ENCODE data around the gene IL18. TPM values are rescaled to one million over a fixed set of nuclear protein-coding genes. Genes with fewer than 3 reads are reported as not detected.
"Not testable (repeated sequence)": the region's sequence is repeated elsewhere in the genome, so short reads cannot be mapped to it uniquely, and the experiment has no call there.

IL18 gene
- total RNA-seq, 4 donors from 2014 or later, result 5.8 to 7.9 (median 6.8) TPM

GRCh38 chr11:112096194-112096593 is 67.7 kb downstream of the IL18 start:
- H3K9me3 ChIP-seq, result no peaks in the 10 kb centered on the region
- H3K4me1 ChIP-seq, result peaks cover 0 to 7% (median 0%) of the 10 kb centered on the region in 4 donors
- TF ChIP-seq CTCF (IDR thresholded peaks at IDR 0.05) (no peak), POLR2A (IDR thresholded peaks at IDR 0.05; ENCODE audit: low read depth) (no peak), POLR2AphosphoS5 (IDR thresholded peaks at IDR 0.05) (no peak), EP300 (IDR thresholded peaks at IDR 0.05) (no peak)
- H3K27ac ChIP-seq (replicated peaks in 1 of 4), result no peak overlapping the region
- intact Hi-C loops (cut with DNase I), result no loop called here
- H3K4me3 ChIP-seq, result no peak overlapping the region
- no peak for DNase-seq (ENCODE audit: extremely low spot score)
- H3K36me3 ChIP-seq, result peaks cover 51 to 82% (median 62%) of the 10 kb centered on the region in 4 donors
- H3K27me3 ChIP-seq, result no peaks in the 10 kb centered on the region

- H3K4me1 ChIP-seq; H3K27me3 ChIP-seq; H3K4me3 ChIP-seq; DNase-seq (ENCODE audit: extremely low spot score); intact Hi-C loops (cut with DNase I); H3K27ac ChIP-seq (replicated peaks in 1 of 4); H3K9me3 ChIP-seq: not testable (repeated sequence)
- 94% methylated on average over 2 of the region's 2 CpGs for WGBS
- H3K36me3 ChIP-seq, result peaks cover 57 to 91% (median 71%) of the 10 kb centered on the region in 4 donors
Observed at GRCh38 chr11:112095302-112095701, 68.6 kb downstream of the IL18 start.

Small RNA genes lying within 50 kb of the gene (small RNA-seq; reads per million reads assigned to genes)
- gene MRPS36P4, result 0 reads per million in 3 donors

Other genes with a start within 250 kb of the IL18 start
- 1 to 10 TPM; 1.8 to 6.9 (median 2.9) TPM for gene C11orf52, start 245.2 kb downstream of the IL18 start, total RNA-seq
- gene DIXDC1, start 226.8 kb downstream of the IL18 start, total RNA-seq, result 100 to 1,000 TPM; 101 to 168 (median 122) TPM
- 10 to 100 TPM; 27.2 to 32.4 (median 29.4) TPM for gene DLAT, start 138.7 kb downstream of the IL18 start, total RNA-seq
- gene PIH1D2, start 90.1 kb downstream of the IL18 start, total RNA-seq, result 1 to 10 TPM in 2 of 4 donors, under 1 TPM in 2; 0.83 to 1.5 (median 1.1) TPM
- gene NKAPD1, start 89.8 kb downstream of the IL18 start, total RNA-seq, result 10 to 100 TPM; 13.7 to 20.4 (median 16.1) TPM
- 10 to 100 TPM; 27.8 to 57.7 (median 30.9) TPM for gene TIMM8B, start 77.3 kb downstream of the IL18 start, total RNA-seq
- 100 to 1,000 TPM; 112 to 148 (median 128) TPM for gene SDHD, start 77.2 kb downstream of the IL18 start, total RNA-seq
- gene TEX12, start 3.3 kb upstream of the IL18 start, total RNA-seq, result 1 to 10 TPM in 1 of 4 donors, under 1 TPM in 1, not detected in 2; 0.40 to 4.2 TPM
- gene BCO2, start 11.4 kb upstream of the IL18 start, total RNA-seq, result 10 to 100 TPM in 1 of 4 donors, 1 to 10 TPM in 3; 1.4 to 11.6 (median 3.1) TPM
- 10 to 100 TPM; 22.2 to 45.3 (median 28.5) TPM for gene PTS, start 62.3 kb upstream of the IL18 start, total RNA-seq
- gene PLET1, start 96.8 kb upstream of the IL18 start, total RNA-seq, result not detected

All from esophagus muscularis mucosa (tissue), 4 donors.